ENCODE measurements around the gene CD53. TPM values are rescaled to one million over a fixed set of nuclear protein-coding genes. Genes with fewer than 3 reads are reported as not detected.
"Not testable (repeated sequence)": the region's sequence is repeated elsewhere in the genome, so short reads cannot be mapped to it uniquely, and the experiment has no call there.

Gene CD53
- total RNA-seq (2014; rRNA removed; shearing (Covaris generic); ENCODE audit: low replicate concordance): not detected in 2 replicates

DNA sequence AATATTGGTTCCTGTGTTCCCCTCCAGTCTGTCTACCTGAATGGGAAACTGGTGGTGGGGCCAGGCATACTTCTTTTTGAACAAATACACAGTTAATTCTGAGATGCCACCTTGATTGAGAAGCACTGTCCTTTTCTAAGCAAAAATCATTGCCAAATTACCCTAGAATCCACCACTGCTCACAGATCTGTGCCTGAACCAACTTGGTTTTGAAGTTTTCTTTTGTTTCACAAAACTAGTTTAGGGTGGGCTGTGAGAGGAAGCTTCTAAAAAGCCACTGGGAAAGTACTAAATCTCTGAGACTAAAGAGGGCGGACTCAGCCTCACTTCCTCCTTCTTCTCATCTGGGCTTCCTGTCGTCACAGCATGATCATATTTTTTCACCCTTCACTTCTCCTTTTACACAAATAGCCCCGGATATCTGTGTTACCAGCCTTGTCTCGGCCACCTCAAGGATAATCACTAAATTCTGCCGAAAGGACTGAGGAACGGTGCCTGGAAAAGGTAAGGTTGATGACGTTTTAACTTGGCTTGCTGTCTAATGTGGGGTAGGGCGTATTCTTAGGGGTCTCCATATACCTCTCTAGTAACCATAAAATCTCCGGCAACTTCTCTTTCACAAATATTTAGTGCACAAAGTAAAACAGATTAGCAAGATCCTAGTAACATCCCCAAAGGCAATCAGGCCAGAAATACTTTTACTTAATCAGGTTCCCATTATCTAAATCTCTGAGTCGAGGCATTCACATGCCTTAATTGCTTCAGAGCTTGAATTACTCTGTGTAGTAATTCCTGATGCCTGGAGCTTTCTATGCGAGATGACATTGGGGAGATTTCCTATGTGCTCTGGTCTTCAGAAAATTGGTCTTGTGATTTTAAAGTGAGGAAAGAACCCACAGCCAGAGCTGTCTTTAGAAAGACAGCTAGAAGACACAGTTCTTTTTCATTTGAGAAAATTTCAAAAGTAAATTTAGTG lies at the start of gene CD53:
TSS of gene CD53 (plus strand) at position 404 of the 976 bp plus-strand sequence. CDS start 18,261 bp downstream, outside the sequence.
- H3K9me3 ChIP-seq: 0 out of 2 replicates have a peak, but pooled peaks cover 2% of the 10 kb centered on the region
- no peak for DNase-seq
- H3K4me3 ChIP-seq: no peak within 1 kb of the TSS
- no peaks in the 10 kb centered on the region for H3K36me3 ChIP-seq
- no peaks in the 10 kb centered on the region for H3K27me3 ChIP-seq

DNA sequence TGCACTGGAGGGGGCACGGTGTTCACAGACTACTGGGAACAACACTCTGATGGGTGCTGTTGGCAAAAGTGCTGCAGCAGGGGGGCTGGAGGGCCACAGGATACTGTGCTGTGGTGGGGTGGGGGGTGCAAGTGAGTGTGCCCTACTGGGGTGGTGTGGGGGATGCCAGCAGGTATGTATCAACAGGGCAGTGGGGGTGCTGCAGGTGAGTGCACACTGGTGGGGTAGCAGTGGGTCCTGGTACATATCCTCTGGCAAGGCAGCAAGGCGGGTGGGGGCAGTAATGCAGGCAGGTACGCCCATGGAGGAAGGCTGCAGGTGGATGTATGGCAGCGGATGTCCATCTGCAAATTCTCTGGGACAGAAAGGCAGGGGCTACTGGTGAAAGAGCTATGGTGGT lies 48.8 kb upstream of the CD53 start:
- Histone ChIP-seq H3K9me3 (no peaks in the 10 kb centered on the region), H3K27me3 (peaks cover 2% of the 10 kb centered on the region; the same call in 1 of the 2 replicates), H3K36me3 (no peaks in the 10 kb centered on the region), H3K4me3 (no peak overlapping the region)
- DNase-seq: no peak

- Histone ChIP-seq H3K4me3 (no peak overlapping the region), H3K9me3 (no peaks in the 10 kb centered on the region), H3K36me3 (no peaks in the 10 kb centered on the region), H3K27me3 (no peaks in the 10 kb centered on the region; the same call in 1 of the 2 replicates)
- DNase-seq: no peak
These were observed 42.9 kb upstream of the CD53 start for GRCh38 chr1:110829955-110830553.

DNA sequence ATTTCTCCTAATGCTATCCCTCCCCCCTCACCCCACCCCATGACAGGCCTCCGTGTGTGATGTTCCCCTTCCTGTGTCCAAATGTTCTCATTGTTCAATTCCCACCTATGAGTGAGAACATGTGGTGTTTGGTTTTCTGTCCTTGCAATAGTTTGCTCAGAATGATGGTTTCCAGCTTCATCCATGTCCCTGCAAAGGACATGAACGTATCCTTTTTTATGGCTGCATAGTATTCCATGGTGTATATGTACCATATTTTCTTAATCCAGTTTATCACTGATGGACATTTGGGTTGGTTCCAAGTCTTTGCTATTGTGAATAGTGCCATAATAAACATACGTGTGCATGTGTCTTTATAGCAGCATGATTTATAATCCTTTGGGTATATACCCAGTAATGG lies 39.2 kb upstream of the CD53 start:
- H3K36me3 ChIP-seq, H3K27me3 ChIP-seq, H3K4me3 ChIP-seq, H3K9me3 ChIP-seq, DNase-seq: not testable (repeated sequence)

- H3K4me3 ChIP-seq: no peak overlapping the region
- H3K27me3 ChIP-seq: no peaks in the 10 kb centered on the region; the same call in 1 of the 2 replicates
- DNase-seq: no peak
- H3K36me3 ChIP-seq: no peaks in the 10 kb centered on the region
- no peaks in the 10 kb centered on the region for H3K9me3 ChIP-seq
These were observed 26.1 kb upstream of the CD53 start for GRCh38 chr1:110846861-110847260.

DNA sequence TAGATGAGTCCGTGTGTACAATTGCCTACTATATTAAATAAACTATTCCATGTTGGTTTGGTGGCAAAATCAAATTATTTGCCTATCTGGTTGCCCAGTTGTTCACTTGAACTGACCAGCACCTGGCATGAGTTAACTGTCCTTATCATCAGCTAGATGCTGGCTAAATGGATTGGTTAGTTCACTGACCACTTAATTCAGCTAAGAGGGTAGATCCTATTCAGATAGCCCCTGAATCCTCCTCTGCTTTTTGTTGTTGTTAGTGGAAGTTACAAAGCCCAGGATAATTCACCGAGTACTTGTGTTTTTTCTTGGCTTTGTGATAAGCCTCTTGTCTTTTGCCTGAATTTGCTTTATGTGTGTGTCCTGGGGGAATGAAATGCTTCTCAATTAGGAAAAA lies 22.8 kb upstream of the CD53 start:
- Histone ChIP-seq H3K4me3 (no peak overlapping the region), H3K9me3 (no peaks in the 10 kb centered on the region; the same call in 1 of the 2 replicates), H3K27me3 (peaks cover 25% of the 10 kb centered on the region), H3K36me3 (no peaks in the 10 kb centered on the region)
- no peak for DNase-seq

DNA sequence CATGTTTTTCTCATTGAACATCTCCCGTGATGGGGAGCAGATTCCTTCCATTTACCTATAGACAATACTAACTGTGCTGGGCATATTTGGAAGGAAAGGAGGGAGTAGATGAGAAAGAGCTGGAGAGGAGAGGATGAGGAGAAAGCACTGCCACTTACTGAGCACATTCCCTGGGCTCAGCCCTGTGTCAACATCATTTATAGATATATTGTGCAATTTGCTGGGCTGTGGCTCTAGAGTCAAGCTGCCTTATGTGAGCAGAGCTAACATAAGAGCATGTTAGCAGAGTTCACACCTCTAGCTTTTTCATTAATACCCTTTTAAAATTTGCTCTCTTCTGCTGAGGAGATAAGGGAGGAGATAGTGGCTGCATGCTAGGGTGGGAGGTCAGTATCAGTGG lies 22.3 kb upstream of the CD53 start:
- peaks cover 29% of the 10 kb centered on the region for H3K27me3 ChIP-seq

DNA sequence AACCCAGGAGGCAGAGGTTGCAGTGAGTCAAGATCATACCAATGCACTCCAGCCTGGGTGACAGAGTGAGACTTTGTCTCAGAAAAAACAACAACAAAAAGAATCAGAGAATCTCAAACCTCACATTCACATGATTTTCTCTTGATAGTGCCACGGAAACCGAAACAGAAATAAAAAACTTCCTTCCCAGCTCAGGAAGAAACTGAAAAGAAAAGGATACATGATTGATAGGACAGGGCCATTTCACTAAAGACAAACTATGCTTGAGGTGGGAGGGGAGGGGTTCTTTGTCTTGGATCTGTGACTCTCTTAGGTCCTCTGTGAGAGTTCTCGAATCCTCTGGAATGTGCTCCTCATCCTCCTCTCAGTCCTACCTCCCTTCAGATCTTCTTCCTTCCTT lies 19.8 kb upstream of the CD53 start:
- H3K27me3 ChIP-seq: peaks cover 34% of the 10 kb centered on the region
- no peaks in the 10 kb centered on the region; the same call in 1 of the 2 replicates for H3K9me3 ChIP-seq
- no peak for DNase-seq
- H3K36me3 ChIP-seq: no peaks in the 10 kb centered on the region
- no peak overlapping the region for H3K4me3 ChIP-seq

More for the DNA sequence above, 22.3 kb upstream of the CD53 start:
- Histone ChIP-seq H3K4me3 (no peak overlapping the region), H3K36me3 (no peaks in the 10 kb centered on the region), H3K9me3 (no peaks in the 10 kb centered on the region; the same call in 1 of the 2 replicates)
- DNase-seq: no peak

GRCh38 chr1:110856410-110856809 lies 16.5 kb upstream of the CD53 start:
- H3K27me3 ChIP-seq: peaks cover 34% of the 10 kb centered on the region
- DNase-seq: no peak
- H3K4me3 ChIP-seq: no peak overlapping the region
- H3K9me3 ChIP-seq: no peaks in the 10 kb centered on the region; the same call in 1 of the 2 replicates
- no peaks in the 10 kb centered on the region for H3K36me3 ChIP-seq

DNA sequence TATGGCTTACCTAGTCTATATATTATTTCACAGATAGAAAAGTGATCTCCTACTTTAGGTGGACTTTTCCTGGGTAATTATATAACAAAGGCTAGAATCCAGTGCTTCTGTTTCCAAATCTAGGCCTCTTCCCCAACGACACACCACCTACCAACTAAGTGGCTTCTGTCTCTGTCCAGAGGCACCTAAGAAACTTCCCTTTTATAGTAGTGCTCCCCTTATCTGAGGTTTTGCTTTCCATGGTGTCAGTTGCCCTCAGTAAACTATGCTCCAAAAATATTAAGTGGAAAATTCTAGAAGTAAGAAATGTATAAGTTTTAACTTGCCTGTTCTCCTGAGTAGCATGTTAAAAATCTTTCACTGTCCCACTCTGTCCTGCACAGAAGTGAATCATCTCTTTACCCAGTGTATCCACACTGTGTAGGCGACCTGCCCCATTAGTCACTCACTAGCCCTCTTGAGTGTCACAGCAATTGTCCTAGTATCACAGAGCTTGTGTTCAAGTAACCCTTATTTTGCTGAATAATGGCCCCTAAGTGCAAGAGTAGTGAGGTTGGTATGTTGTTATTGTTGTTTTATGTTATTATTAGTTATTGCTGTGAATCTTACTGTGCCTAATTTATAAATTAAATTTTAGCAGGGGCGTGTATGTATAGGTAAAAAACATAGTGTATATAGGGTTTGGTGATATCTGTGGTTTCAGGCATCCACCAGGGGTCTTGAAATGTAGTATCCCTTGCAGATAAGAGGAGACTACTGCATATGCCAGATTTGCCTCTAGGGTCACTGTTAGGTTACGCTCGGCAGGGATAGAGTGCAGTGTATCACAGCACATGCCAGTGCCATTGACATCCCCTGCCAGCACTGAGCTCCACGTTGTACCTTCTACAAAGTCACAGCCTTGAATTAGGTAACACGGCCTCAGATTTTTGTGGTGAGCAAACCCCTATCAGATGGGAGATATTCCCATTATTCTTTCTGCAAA lies 14.7 kb upstream of the CD53 start:
- Histone ChIP-seq H3K27me3 (peaks cover 27% of the 10 kb centered on the region), H3K9me3 (peaks cover 4% of the 10 kb centered on the region; the same call in 1 of the 2 replicates), H3K36me3 (no peaks in the 10 kb centered on the region), H3K4me3 (no peak overlapping the region)
- no peak for DNase-seq

DNA sequence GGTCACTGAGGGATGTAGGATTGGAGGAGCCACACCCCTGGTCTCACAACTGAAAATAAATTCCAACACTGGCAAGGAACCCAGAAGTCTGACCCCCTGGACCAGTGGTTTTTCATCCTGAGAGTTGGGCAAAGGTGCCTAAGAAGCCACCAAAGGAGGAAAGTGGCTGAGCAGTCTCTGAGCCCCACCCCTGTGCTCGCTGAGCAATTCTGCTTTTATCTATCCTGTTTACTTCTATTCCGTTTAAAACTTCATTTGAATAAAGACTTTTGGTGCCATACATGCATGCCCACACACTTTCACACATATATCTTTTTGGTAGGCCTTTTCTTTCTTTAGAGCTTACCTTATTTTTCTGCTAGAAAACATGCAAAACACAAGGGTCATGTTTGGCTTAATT lies 13.9 kb upstream of the CD53 start:
- Histone ChIP-seq H3K27me3 (peaks cover 20% of the 10 kb centered on the region), H3K4me3 (no peak overlapping the region), H3K9me3 (peaks cover 4% of the 10 kb centered on the region; the same call in 1 of the 2 replicates), H3K36me3 (no peaks in the 10 kb centered on the region)
- DNase-seq: no peak

DNA sequence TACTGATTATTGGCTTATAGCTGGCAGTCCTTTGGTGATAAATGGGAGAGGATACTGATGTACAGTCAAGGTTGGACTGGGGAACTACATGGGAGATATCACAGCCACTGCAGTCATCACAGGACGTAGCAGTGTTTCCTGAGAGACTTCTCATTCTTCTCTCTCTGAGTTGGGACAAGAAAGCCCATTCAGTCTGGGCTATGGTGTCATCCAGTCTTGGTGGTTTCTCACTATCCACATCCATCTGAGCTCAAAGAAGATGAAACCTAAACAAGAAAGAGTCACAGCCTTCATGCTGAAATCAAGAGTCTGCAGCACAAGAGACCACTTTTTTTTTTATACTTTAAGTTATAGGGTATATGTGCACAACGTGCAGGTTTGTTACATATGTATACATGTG lies 12.8 kb upstream of the CD53 start:
- Histone ChIP-seq H3K36me3 (no peaks in the 10 kb centered on the region), H3K27me3 (peaks cover 9% of the 10 kb centered on the region; the same call in 1 of the 2 replicates), H3K4me3 (no peak overlapping the region), H3K9me3 (peaks cover 4% of the 10 kb centered on the region; the same call in 1 of the 2 replicates)
- DNase-seq: no peak

DNA sequence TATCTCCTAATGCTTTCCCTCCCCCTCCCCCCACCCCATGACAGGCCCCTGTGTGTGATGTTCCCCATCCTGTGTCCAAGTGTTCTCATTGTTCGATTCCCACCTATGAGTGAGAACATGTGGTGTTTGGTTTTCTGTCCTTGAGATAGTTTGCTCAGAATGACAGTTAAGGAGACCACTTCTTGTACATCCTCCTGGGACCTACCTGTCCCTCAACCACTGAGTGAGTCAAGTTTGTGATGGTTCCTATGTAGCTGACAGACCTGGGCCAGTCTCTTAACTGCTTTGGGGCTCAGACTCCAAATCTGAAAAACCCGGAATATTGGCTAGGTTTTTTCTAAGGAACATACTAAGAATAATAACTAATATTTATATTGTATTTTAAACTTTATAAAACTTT lies 12.3 kb upstream of the CD53 start:
- not testable (repeated sequence) for DNase-seq, H3K4me3 ChIP-seq, H3K27me3 ChIP-seq, H3K36me3 ChIP-seq, H3K9me3 ChIP-seq

GRCh38 chr1:110861942-110862341 lies 11.0 kb upstream of the CD53 start:
- not testable (repeated sequence) for H3K9me3 ChIP-seq, H3K4me3 ChIP-seq, DNase-seq, H3K36me3 ChIP-seq, H3K27me3 ChIP-seq

DNA sequence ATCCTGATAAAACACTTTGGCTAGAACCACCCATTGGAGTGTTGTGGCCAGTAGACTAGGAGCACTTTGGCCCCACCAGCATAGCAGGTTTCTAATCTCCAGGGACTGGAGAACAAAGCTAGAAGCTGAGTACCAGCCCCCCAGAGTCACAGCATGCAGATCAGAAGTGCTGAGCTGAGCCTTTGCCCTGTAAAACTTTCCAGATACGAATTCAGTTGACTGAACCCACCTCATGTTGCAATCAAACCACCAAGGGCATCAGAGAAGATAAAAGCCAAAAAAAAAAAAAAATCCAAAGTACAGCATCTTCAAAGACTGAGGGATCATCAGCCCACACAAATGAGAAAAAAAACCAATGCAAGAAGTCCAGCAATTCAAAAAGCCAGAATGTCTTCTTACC lies 8.7 kb upstream of the CD53 start:
- no peaks in the 10 kb centered on the region for H3K36me3 ChIP-seq
- no peaks in the 10 kb centered on the region; the same call in 1 of the 2 replicates for H3K27me3 ChIP-seq
- no peak for DNase-seq
- no peak overlapping the region for H3K4me3 ChIP-seq
- peaks cover 11% of the 10 kb centered on the region; the same call in 1 of the 2 replicates for H3K9me3 ChIP-seq

GRCh38 chr1:110870721-110871388 lies 2.1 kb upstream of the CD53 start:
- Histone ChIP-seq H3K4me3 (no peak overlapping the region), H3K9me3 (0 out of 2 replicates have a peak, but pooled peaks cover 2% of the 10 kb centered on the region), H3K36me3 (no peaks in the 10 kb centered on the region), H3K27me3 (no peaks in the 10 kb centered on the region; the same call in 1 of the 2 replicates)
- DNase-seq: no peak

Data from MG63 (cell line).